ENCODE measurements around the gene SORT1.

The SORT1 gene

GRCh38 chr1:109272831-109273547 is 124.7 kb downstream of the SORT1 start:
- DNase-seq, result no peak

GRCh38 chr1:109272021-109272799 is 125.5 kb downstream of the SORT1 start:
- DNase-seq, result no peak

- no peak for DNase-seq
Measured at GRCh38 chr1:109271458-109271857, 126.3 kb downstream of the SORT1 start.

- DNase-seq, result no peak
Measured at GRCh38 chr1:109270623-109271317, 126.9 kb downstream of the SORT1 start.

GRCh38 chr1:109269981-109270622 is 127.6 kb downstream of the SORT1 start:
- DNase-seq, result no peak

- DNase-seq, result no peak
Measured at GRCh38 chr1:109269212-109269980, 128.3 kb downstream of the SORT1 start.

GRCh38 chr1:109268431-109269211 is 129.1 kb downstream of the SORT1 start:
- no peak for DNase-seq

GRCh38 chr1:109267743-109268300 is 129.9 kb downstream of the SORT1 start:
- DNase-seq, result no peak

GRCh38 chr1:109266965-109267364 is 130.8 kb downstream of the SORT1 start:
- no peak for DNase-seq

GRCh38 chr1:109265741-109266330 is 131.9 kb downstream of the SORT1 start:
- DNase-seq, result no peak

GRCh38 chr1:109265016-109265415 is 132.7 kb downstream of the SORT1 start:
- DNase-seq, result no peak

GRCh38 chr1:109264379-109264755 is 133.4 kb downstream of the SORT1 start:
- DNase-seq, result no peak

GRCh38 chr1:109263597-109264378 is 133.9 kb downstream of the SORT1 start:
- peak; percentile 88 to 93 (median 90) for DNase-seq

GRCh38 chr1:109263234-109263596 is 134.5 kb downstream of the SORT1 start:
- DNase-seq, result no peak

- DNase-seq, result no peak
Measured at GRCh38 chr1:109262231-109263055, 135.3 kb downstream of the SORT1 start.

- DNase-seq, result no peak
Measured at GRCh38 chr1:109261578-109261977, 136.1 kb downstream of the SORT1 start.

- DNase-seq, result no peak
Measured at GRCh38 chr1:109261006-109261405, 136.7 kb downstream of the SORT1 start.

GRCh38 chr1:109259674-109260557 is 137.8 kb downstream of the SORT1 start:
- DNase-seq, result no peak
